Large intestine (tissue), 3 donors: ENCODE measurements around the gene GALNT14. TPM values are rescaled to one million over a fixed set of nuclear protein-coding genes. Genes with fewer than 3 reads are reported as not detected.

Experiments used
- DNase-seq, 2 donors: peaks; one replicate each; pipeline versions ENCODE4 v3.0.0 to v3.0.0-alpha.2; 2013
- H3K27ac ChIP-seq: one replicate; pipeline ENCODE4 v1.5.1; 2013; ENCODE audit warnings: low read length
- H3K27me3 ChIP-seq: 2 replicates; pipeline ENCODE4 v1.6.1; 2013; ENCODE audit warnings: low read length; ENCODE audit not compliant: control insufficient read depth, insufficient read depth
- H3K36me3 ChIP-seq: 2 replicates; pipeline ENCODE4 v1.6.1; 2013; ENCODE audit warnings: low read length; ENCODE audit not compliant: control insufficient read depth, insufficient read depth
- H3K4me1 ChIP-seq: one replicate; pipeline ENCODE4 v1.6.1; 2013; ENCODE audit warnings: low read length; ENCODE audit not compliant: control insufficient read depth, insufficient read depth
- H3K4me3 ChIP-seq: one replicate; pipeline ENCODE4 v1.5.1; 2013; ENCODE audit warnings: low read length
- H3K9me3 ChIP-seq: one replicate; pipeline ENCODE4 v1.6.1; 2013; ENCODE audit warnings: mild to moderate bottlenecking, low read depth, low read length, moderate library complexity; ENCODE audit not compliant: control insufficient read depth
- WGBS: methylation state at CpG from one replicate; pipeline ENCODE4 v1.1.5; 2013; ENCODE audit warnings: low lambda C conversion rate; ENCODE audit not compliant: insufficient coverage; 5-methylcytosine and 5-hydroxymethylcytosine counted together
- polyA plus RNA-seq: library from polyadenylated mRNA; unstranded; fragments of 120-200 nt; gene quantifications from one replicate; pipeline ENCODE4 v1.2.1, GENCODE V29; 2013

GALNT14 gene
- polyA plus RNA-seq, 1 donor = 3.1 TPM

- Histone ChIP-seq H3K4me3 (no peak overlapping the region), H3K27me3 (no peaks in the 10 kb centered on the region), H3K9me3 (no peaks in the 10 kb centered on the region), H3K36me3 (no peaks in the 10 kb centered on the region), H3K4me1 (no peaks in the 10 kb centered on the region), H3K27ac (no peak overlapping the region)
- WGBS = no CpG with 5 or more reads among the region's 4 CpGs
- DNase-seq = peak in 1 of 2 donors; percentile 50
Observed at GRCh38 chr2:30968660-30969397, 169.4 kb downstream of the GALNT14 start.

GRCh38 chr2:30966786-30967185, 171.5 kb downstream of the GALNT14 start:
- 100% methylated on average over 2 of the region's 4 CpGs for WGBS
- H3K36me3 ChIP-seq = no peaks in the 10 kb centered on the region

GRCh38 chr2:30965022-30965531, 173.2 kb downstream of the GALNT14 start:
- WGBS = 57% methylated on average over 2 of the region's 10 CpGs
- DNase-seq = no peak
- no peaks in the 10 kb centered on the region for H3K4me1 ChIP-seq
- H3K36me3 ChIP-seq = no peaks in the 10 kb centered on the region
- H3K27ac ChIP-seq = no peak overlapping the region
- H3K9me3 ChIP-seq = no peaks in the 10 kb centered on the region
- H3K27me3 ChIP-seq = no peaks in the 10 kb centered on the region
- H3K4me3 ChIP-seq = no peak overlapping the region

More at GRCh38 chr2:30966786-30967185, 171.5 kb downstream of the GALNT14 start:
- H3K27me3 ChIP-seq = no peaks in the 10 kb centered on the region
- no peak for DNase-seq
- no peak overlapping the region for H3K4me3 ChIP-seq
- no peaks in the 10 kb centered on the region for H3K4me1 ChIP-seq
- H3K27ac ChIP-seq = no peak overlapping the region
- no peaks in the 10 kb centered on the region for H3K9me3 ChIP-seq

GRCh38 chr2:30964334-30965005, 173.8 kb downstream of the GALNT14 start:
- Histone ChIP-seq H3K36me3 (no peaks in the 10 kb centered on the region), H3K4me1 (no peaks in the 10 kb centered on the region), H3K4me3 (no peak overlapping the region), H3K9me3 (no peaks in the 10 kb centered on the region), H3K27me3 (no peaks in the 10 kb centered on the region), H3K27ac (no peak overlapping the region)
- no CpG with 5 or more reads among the region's 11 CpGs for WGBS
- no peak for DNase-seq

GRCh38 chr2:30963184-30963583, 175.1 kb downstream of the GALNT14 start:
- Histone ChIP-seq H3K27me3 (no peaks in the 10 kb centered on the region), H3K4me3 (no peak overlapping the region), H3K9me3 (no peaks in the 10 kb centered on the region), H3K27ac (no peak overlapping the region), H3K4me1 (no peaks in the 10 kb centered on the region), H3K36me3 (no peaks in the 10 kb centered on the region)
- 100% methylated on average over 1 of the region's 7 CpGs for WGBS
- DNase-seq = no peak

GRCh38 chr2:30960213-30960612, 178.0 kb downstream of the GALNT14 start:
- no peak overlapping the region for H3K4me3 ChIP-seq
- H3K27ac ChIP-seq = no peak overlapping the region
- H3K27me3 ChIP-seq = no peaks in the 10 kb centered on the region
- no peaks in the 10 kb centered on the region for H3K4me1 ChIP-seq
- 100% methylated on average over 4 of the region's 10 CpGs for WGBS
- DNase-seq = no peak
- no peaks in the 10 kb centered on the region for H3K36me3 ChIP-seq
- no peaks in the 10 kb centered on the region for H3K9me3 ChIP-seq

GRCh38 chr2:30959653-30960052, 178.6 kb downstream of the GALNT14 start:
- H3K4me1 ChIP-seq = no peaks in the 10 kb centered on the region
- WGBS = no CpG with 5 or more reads among the region's 3 CpGs
- H3K36me3 ChIP-seq = no peaks in the 10 kb centered on the region
- no peak for DNase-seq
- H3K4me3 ChIP-seq = no peak overlapping the region
- H3K27me3 ChIP-seq = no peaks in the 10 kb centered on the region
- no peaks in the 10 kb centered on the region for H3K9me3 ChIP-seq
- no peak overlapping the region for H3K27ac ChIP-seq

GRCh38 chr2:30958918-30959265, 179.3 kb downstream of the GALNT14 start:
- H3K27me3 ChIP-seq = no peaks in the 10 kb centered on the region
- H3K27ac ChIP-seq = no peak overlapping the region
- H3K9me3 ChIP-seq = no peaks in the 10 kb centered on the region
- H3K4me3 ChIP-seq = no peak overlapping the region
- H3K4me1 ChIP-seq = no peaks in the 10 kb centered on the region
- no CpG with 5 or more reads among the region's 4 CpGs for WGBS
- no peaks in the 10 kb centered on the region for H3K36me3 ChIP-seq
- DNase-seq = no peak

GRCh38 chr2:30958193-30958917, 179.9 kb downstream of the GALNT14 start:
- no peaks in the 10 kb centered on the region for H3K36me3 ChIP-seq
- no peaks in the 10 kb centered on the region for H3K9me3 ChIP-seq
- H3K27me3 ChIP-seq = no peaks in the 10 kb centered on the region
- no peaks in the 10 kb centered on the region for H3K4me1 ChIP-seq
- no peak overlapping the region for H3K4me3 ChIP-seq
- no peak overlapping the region for H3K27ac ChIP-seq
- no peak for DNase-seq
- 100% methylated on average over 3 of the region's 15 CpGs for WGBS

- Histone ChIP-seq H3K36me3 (no peaks in the 10 kb centered on the region), H3K4me1 (no peaks in the 10 kb centered on the region), H3K27me3 (no peaks in the 10 kb centered on the region), H3K27ac (no peak overlapping the region), H3K4me3 (no peak overlapping the region), H3K9me3 (no peaks in the 10 kb centered on the region)
- no CpG with 5 or more reads among the region's 5 CpGs for WGBS
- DNase-seq = no peak
Observed at GRCh38 chr2:30957591-30957990, 180.6 kb downstream of the GALNT14 start.
